Hypothalamus (tissue), 51 donors: ENCODE measurements around the gene OBSL1.

Source experiments
- DNase-seq, 51 donors: peaks; one replicate each; lab custom pipeline; 2025; lab: John Stamatoyannopoulos, UW

OBSL1 gene

DNA sequence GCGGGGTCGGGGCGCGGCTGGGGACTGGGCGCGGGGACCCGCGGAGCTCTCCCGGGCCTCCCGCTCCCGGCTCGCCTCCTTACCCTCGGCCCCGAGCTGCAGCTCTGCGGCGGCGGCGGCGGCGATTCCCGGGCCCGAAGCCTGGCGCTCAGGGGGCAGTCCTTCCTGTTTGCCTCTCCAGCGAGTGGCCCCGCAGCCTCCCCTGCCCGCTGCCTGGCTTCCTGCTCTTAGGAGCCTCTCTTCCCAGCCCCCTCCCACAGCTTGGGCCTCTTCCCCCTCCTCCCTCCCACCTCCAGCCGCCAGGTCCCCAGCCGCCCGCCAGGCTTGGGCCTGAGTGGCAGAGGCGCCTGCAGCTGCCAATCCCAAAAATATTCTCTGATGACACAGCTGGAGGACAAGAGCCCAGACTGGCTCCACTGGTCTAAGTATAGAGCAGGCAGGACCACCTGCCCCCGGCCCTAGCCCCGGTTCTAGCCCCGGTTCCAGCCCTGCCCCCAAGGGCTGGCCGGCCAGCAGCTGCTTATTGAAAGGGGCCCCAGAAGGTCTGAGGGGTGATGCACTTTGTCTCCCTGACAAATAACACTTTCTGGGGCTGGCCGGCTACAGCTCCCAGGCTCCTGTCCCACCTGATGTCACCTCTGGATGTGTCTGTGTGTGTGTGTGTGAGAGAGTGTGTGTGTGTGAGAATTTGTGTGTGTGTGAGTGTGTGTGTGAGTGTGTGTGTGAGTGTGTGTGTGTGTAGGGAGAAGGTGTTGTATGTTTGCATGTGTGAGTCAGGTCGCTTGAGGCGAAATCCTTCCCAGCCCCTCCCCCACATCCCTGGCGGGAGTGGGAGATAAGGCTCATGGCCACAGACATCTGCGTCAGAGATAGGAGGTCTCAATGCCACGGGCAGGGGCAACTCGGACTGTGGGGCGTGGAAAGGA lies at the start of gene OBSL1:
Gene OBSL1 (minus strand): TSS at position 229 of the 926 bp plus-strand sequence. CDS start 307 bp downstream, outside the sequence.
- peak in 37 of 51 donors; percentile 5 to 73 (median 42) for DNase-seq

DNA sequence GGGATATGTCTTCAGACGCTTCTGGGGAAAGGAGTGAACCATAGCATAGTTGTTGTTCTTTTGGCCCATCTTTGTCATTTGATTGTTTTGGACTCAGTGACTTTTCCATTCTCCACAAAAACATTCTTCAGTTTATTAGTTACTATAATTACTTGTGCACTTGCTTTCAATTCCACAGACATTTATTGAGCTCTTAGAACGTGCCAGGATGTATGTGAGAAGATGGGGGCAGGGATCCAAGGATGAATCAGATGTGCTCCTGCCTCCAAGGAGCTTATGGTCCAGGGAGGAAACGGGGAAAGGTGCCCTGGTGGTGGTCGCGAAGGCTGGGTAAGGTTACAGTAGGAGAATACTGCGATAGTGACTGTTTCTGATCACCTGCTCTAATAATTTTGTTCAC lies 49.2 kb upstream of the OBSL1 start:
- DNase-seq, result no peak

DNA sequence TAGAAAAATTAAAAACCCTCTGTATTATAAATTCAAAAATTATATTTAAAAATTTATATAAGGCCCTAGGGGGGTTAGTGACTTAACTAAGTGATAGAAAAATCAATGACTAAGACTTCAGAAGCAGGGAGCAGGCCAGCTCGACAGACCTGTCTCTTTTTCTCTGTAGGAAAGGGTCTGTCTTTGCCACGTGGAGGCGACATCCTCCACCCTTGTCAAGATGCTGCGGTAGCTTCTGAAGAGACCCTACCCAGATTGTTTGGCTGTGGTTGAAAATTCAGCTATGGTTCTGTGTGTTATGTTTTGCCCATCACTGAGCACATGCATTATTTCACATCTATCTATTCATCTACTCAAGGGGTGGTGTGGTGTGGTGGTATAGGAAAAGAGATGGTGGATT lies 47.9 kb upstream of the OBSL1 start:
- no peak for DNase-seq

DNA sequence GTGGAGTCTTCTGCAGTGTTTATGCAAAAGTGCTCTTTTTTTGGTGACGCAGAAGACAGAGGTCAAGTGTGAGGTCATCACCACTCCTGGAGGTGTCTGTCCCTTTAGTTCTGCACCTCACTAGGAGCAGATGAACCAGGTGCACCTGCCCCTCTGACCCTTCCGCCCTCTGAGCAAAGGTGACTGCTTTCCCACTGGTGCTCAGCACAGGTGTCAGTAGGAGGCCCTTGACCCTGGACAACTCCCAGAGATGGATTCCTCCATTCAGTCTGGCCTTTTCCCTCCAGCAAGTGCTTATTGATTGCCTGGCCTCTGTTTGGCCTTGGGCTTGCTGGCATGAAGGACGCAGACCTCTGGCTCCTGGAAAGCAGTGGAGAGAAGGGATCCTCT lies 47.4 kb upstream of the OBSL1 start:
- no peak for DNase-seq

DNA sequence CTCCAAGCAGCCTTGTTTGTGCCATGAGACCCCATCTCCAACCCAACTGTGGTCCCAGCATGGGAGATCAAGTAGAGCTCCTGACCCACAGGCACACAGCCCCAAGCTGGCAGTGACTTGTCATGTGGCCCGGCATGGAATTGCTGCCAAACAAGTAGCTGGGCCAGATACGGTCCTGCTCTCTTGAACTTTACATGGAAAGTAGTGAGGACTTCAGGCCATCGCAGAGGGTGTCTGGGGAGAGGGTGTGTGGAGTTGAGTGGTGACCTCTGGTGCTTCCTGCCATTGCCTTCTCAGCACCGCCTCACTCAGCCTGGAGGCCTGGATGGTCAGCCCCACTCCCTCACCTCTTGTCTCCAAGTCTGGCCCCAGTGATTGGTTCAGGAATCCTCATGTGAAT lies 45.2 kb upstream of the OBSL1 start:
- no peak for DNase-seq

DNA sequence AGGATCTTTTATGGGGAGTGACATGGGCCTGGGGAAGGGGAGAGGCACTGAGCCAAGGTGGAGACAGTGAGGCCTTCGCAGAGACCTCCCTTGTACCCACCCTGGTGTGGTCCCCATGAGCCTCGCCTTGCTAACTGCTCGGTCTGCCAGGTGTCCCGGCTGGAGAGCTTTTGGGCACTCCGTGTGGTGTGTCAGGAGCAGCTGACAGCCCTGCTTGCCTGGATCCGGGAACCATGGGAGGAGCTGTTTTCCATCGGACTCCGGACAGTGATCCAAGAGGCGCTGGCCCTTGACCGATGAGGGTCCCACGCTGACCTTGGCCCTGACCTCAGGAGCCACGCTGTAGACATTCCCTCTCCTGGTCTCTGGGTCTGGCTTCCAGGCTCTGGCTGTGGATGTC lies 44.6 kb upstream of the OBSL1 start:
- DNase-seq, result no peak

DNA sequence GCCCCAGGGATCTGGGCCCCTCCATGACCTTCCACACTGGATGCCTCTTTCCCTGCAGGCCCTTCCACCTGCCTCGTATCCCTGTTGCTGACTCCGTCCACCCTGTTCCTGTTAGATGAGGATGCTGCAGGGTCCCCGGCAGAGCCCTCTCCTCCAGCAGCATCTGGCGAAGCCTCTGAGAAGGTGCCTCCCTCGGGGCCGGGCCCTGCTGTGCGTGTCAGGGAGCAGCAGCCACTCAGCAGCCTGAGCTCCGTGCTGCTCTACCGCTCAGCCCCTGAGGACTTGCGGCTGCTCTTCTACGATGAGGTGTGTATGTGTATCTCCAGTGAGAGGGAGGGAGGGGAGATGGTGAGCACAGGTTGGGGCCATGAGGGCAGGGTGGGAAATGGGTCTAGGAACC lies 43.7 kb upstream of the OBSL1 start:
- DNase-seq, result no peak

DNA sequence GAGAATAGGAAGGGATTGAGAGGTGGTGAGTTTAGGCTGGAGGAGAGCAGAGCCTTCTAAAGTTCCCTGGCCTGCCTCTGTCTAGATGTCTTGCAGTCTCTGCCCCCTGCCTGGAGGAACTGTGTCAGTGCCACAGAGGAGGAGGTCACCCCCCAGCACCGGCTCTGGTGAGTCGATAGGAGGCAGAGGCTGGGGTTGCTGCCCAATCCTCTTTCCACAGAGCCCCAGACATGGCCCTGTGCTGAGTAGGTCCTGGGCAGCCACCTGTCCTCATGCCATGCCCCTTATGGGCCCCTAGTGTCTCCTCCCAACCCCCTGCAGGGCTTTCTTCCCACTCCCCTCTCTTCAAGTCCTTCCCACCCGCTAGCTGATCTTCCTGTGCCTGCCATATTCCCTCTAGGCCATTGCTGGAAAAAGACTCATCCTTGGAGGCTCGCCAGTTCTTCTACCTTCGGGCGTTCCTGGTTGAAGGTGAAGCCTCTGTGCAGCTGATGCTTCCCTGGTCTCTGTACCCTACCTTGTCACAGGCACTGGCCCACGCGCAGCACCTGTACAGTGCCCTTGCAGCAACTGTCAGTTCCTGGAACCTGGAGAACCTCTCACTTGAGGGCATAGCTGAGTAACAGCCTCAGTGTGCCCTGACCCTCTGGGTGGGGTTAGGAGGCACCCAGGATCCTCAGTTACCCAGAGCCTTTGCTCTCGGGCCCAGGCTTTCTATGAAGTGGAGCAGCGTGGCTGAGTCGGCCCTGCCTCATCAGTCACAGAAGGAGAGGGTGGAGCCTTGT lies 42.9 kb upstream of the OBSL1 start:
- no peak for DNase-seq

DNA sequence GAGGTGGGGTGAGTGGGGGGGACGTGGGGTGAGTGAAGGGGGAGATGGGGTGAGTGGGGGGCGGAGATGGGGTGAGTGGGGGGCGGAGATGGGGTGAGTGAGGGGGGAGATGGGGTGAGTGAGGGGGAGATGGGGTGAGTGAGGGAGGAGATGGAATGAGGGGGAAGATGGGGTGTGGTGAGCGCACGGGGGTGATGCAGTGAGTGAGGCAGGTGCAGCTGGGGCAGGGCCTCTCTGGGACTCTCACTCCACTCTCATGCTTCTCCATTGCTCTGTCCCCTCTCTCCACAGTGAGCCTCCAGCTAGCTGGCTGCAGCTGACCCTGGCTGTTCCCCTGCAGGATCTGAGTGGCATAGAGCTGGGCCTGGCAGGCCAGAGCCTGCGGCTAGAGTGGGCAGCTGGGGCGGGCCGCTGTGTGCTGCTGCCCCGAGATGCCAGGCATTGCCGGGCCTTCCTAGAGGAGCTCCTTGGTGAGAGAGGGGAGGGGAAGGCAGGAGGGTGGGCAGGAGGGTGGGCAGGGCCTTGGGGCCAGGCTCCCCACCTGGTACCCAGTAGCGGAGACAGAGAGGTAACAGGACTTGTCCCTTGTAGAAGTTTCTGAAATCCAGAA lies 42.2 kb upstream of the OBSL1 start:
- no peak for DNase-seq

DNA sequence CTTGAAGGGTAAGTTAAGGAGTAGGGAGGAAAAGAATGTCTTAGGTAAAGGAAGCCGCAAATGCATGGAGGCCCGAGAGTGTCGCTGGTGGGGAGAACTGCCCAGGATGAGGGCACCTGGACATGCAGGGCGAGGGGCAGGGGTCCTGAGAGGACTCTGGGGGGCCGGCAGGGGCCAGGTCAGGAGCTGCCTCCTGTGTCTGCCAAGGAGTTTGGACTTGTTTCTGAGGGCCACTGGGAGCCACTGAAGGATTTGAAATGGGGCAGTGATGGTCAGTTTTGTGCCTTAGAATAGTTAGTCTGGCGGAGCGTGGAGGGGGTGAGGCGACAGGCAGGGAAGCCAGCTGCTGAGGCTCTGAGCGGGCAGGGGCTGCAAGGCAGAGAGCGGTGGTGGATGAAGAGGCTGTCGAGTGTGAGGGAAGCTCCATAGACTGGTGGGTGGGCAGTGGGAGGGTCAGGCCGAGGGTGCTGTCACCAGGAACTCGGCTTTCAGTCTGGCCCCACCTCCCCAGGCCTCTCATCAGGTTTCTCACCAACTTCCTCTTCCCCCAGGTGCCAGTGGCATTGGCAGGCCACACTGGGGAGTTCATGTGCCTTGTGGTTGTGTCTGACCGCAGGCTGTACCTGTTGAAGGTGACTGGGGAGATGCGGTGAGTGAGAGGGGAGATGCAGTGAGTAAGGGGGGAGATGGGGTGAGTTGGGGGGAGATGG lies 41.4 kb upstream of the OBSL1 start:
- DNase-seq, result no peak

DNA sequence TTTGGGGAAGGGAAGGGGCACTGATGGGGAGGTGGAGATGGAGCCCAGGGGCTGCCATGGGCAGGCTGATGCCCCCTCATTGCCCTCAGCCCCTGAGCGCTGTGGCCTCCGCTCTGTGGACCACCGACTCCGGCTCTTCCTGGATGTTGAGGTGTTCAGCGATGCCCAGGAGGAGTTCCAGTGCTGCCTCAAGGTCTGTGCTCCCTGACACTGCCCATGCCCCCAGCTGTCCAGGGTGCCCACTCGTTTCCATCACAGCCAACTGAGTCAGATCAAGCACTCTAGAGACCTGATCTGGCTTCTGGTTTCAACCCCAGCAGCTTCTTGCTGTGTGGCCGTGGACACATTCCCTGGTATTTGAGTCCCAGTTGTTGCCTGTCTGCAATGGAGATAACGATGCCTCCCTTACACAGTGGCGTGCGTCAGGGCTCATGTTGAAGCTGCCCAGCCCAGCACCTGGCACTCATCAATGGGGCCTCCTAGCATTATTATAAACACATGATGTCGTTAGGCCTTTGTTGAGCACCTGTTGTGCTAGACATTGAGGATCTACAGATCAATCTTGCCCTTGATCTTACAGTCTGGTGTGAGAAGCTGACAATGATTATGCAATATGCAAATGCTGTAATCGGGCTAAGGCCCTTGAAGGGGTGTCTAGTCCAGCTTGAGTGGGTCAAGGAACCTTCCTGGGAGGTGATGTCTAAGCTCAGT lies 40.7 kb upstream of the OBSL1 start:
- DNase-seq, result no peak

DNA sequence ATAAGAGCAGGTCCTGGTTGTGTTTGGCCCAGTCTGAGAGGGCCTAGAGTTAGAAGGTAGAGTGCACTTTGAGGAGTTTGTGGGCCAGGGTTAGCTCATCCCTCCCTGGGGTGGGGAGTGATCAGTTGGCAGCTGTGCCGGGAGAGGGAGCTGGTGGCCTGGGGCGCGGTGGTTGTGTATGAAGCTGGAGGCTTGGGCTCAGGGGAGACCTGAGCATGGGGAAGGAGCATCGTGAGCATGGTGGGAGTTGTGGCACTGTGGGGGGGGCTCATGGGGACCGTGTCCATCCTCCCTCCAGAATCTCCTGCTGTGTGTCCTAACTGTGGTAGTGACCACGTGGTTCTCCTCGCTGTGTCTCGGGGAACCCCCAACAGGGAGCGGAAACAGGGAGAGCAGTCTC lies 40.0 kb upstream of the OBSL1 start:
- no peak for DNase-seq

DNA sequence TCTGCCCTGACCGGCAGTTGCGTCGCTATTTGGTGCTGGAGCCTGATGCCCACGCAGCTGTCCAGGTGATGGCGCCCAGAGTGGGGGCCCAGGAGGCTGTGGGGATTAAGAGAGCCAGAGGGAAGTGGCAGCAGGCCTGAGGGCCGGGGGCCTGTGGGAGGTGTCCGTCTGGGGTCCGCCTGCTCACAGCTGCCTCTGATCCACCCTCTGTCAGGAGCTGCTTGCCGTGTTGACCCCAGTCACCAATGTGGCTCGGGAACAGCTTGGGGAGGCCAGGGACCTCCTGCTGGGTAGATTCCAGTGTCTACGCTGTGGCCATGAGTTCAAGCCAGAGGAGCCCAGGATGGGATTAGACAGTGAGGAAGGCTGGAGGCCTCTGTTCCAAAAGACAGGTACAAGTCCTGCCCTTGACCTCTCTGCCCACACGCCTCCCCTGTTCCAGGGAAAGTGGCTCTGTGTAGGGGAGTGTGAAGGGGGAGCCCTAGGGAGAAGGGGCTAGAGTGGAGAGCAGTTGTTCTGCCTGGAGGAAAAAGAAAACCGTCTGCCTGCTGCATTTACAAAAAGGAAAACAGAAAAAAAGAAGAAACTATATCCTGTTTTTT lies 37.9 kb upstream of the OBSL1 start:
- DNase-seq, result no peak

DNA sequence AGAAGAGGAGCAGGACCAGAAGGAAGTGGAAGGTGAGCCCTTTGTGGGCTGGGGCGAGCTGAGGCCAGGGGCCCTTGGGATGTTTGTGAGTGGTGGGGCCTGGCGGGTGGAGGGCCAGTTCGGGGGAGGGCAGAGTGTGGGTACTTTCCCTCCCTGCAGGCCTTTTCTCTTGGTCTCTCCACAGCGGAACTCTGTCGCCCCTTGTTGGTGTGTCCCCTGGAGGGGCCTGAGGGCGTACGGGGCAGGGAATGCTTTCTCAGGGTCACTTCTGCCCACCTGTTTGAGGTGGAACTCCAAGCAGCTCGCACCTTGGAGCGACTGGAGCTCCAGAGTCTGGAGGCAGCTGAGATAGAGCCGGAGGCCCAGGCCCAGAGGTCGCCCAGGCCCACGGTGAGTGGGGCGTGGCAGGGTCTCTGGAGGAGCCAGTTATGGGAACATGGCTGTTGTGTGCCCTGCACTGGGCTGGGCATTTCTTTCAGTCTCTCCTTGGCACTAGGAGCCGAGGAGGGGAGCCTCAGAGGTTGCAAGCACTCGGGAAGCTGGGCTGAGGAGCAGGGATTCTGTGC lies 37.1 kb upstream of the OBSL1 start:
- no peak for DNase-seq

DNA sequence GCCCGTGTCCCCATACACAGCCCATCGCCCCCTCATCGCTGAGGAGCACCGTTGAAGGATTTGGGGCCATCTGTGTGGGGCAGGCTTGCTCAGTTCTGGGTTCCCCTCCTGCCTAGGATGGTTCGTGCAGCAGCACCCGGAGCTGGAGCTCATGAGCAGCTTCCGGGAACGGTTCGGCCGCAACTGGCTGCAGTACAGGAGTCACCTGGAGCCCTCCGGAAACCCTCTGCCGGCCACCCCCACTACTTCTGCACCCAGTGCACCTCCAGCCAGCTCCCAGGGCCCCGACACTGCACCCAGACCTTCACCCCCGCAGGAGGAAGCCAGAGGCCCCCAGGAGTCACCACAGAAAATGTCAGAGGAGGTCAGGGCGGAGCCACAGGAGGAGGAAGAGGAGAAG lies 36.6 kb upstream of the OBSL1 start:
- no peak for DNase-seq

DNA sequence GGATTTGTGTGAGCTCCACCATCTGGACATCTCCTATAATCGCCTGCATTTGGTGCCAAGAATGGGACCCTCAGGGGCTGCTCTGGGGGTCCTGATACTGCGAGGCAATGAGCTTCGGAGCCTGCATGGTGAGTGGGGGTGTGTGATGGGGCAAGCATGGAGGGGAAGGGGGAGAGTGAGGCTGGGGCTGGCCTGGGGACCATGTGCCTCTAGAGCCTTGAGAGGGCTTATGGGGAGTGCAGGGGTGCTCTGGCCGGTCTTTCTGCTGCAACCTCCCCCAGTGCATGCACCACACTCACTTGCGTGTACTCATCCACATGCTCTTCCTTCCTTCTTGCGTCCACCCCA lies 34.2 kb upstream of the OBSL1 start:
- no peak for DNase-seq

DNA sequence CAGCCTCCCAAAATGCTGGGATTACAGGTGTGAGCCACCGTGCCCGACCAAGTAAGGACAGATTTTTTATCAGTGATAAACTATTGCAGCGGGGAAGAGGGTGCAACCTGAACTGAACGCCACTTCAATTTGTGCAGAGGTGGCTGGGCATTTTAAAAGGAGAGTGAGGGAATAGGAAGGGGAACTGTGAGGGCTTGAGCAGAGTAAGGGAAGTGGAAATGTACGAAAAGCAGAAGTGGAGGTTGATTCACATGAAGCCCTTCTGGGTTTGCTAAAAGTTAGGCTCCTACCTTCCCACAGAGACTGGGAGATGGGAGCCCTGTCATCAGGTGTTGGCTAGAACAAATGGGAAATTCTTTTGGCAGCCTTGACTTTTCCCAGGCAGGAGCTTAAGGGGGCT lies 32.4 kb upstream of the OBSL1 start:
- peak in 1 of 51 donors; percentile 2 for DNase-seq

DNA sequence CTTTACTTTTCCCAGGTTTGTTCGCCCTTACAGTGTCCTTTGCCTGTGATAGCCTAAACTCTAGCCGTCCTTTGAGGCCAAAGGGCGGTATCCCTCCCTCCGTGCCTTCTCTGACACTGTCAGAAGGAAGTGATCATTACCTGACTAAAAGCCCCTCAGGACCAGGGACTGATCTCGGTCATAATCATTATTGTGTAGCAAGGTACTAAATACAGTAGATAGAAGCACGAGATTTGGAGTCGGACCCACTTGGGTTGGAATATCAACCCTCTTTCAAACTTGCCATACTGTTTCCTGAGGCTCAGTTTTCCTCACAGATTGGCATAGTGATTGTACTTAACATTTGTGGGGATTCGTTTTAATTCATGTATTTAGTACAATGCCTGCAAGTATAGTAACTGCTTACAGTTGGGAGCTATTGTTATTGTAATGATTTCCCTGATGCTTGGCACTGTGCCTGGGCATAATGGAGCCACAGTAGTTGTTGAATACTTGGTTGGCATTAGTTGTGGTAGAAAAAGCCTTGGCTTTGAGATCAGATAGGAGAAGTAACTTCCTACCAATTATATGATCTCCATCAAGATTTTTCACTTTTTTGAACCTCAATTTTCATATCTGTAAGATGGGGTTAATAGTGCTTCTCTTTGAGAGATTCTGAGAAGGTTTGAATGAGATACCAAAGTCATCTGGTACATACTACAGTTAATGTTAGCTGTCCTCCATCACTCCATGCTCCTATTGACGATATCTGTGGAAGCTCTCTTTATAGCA lies 27.2 kb upstream of the OBSL1 start:
- no peak for DNase-seq
